GM18951 (cell line): ENCODE data around the gene EDN1.

Experiments
- POLR2A ChIP-seq: IDR thresholded peaks from 4 replicates; pipeline ENCODE4 v1.6.1; 2011; ENCODE audit warnings: mild to moderate bottlenecking; ENCODE audit not compliant: insufficient read length, insufficient read depth; ENCODE audit errors: extremely low read depth
- in situ Hi-C: fragments of 300-500 bp; cut with MboI; formaldehyde crosslinking; loops from one replicate; pipeline ENCODE4 v1.12.0; 2022; ENCODE audit warnings: low sequenced_read_pairs, mixed read lengths, inconsistent platforms; ENCODE audit not compliant: unreplicated experiment

EDN1 gene

DNA sequence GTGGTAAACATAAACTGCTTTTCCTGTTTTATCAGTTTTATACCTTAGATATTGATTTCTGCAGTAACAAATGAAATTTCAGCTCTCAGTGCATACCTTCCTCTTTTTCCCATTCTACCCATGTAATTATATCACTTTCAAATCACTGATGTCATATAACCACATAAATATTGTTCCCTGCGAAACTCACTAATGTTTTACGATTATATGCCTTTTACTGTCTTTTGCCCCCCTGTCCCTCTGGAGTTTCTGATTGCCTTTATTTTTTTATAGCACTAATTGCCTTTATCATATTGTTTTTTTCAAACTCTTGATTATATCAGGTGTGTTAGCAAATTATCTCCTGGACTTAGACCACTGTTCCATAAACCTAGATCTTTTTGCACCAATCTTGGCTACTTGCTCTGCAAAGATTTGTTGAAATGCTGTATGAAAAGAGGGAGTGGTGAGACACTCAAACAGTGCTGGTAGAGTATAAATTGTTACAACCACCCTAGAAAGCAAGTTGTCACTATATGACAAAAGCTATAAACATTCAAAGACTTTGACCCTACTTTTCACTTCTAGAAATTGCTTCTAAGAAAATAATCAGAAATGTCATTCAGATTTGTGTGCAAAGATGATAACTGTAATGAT lies 29.6 kb upstream of the EDN1 start:
- in situ Hi-C loops, result no loop called here
- no peak for TF ChIP-seq POLR2A

- TF ChIP-seq POLR2A, result no peak
- in situ Hi-C loops, result no loop called here
Measured at GRCh38 chr6:12261502-12261901, 28.7 kb upstream of the EDN1 start.

DNA sequence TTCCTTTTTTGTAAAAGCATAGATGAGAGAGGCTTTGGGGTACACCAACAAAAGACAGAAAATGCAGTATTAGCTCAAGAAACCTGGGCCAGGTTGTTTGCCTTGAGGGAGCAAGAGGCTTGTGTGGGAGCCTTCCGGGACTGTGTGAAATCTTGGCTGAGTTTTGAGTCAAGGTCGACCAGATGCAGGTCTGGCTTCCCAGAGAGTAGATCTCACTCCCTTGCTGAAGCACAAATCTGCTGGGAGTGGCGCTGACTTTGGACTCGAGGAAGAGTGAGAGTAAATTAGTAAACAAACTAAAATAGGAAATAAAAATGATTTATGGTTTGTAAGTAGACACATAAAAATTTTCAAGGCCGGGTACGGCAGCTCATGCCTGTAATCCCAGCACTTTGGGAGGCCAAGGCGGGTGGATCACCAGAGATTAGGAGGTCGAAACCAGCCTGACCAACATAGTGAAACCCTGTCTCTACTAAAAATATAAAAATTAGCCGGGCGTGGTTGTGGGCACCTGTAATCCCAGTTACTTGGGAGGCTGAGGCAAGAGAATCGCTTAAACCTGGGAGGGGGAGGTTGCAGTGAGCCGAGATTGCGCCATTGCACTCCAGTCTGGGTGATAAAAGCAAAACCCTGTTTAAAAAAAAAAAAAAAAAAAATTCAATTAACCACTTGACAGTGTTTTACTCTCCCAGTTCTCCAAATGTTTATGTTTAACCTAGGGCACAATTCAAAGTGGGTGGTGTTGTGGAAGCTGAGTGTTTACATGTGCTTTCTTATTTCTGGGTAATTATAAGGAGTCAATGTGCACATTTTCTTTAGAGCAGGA lies 27.7 kb upstream of the EDN1 start:
- no peak for TF ChIP-seq POLR2A
- in situ Hi-C loops, result no loop called here

- TF ChIP-seq POLR2A, result no peak
- in situ Hi-C loops, result no loop called here
Measured at GRCh38 chr6:12263403-12263802, 26.8 kb upstream of the EDN1 start.

- in situ Hi-C loops, result no loop called here
- no peak for TF ChIP-seq POLR2A
Measured at GRCh38 chr6:12264671-12265070, 25.5 kb upstream of the EDN1 start.

GRCh38 chr6:12265296-12265695 lies 24.9 kb upstream of the EDN1 start:
- no peak for TF ChIP-seq POLR2A
- in situ Hi-C loops, result no loop called here

GRCh38 chr6:12265791-12266190 lies 24.4 kb upstream of the EDN1 start:
- in situ Hi-C loops, result no loop called here
- no peak for TF ChIP-seq POLR2A

- TF ChIP-seq POLR2A, result no peak
- in situ Hi-C loops, result no loop called here
Measured at GRCh38 chr6:12266571-12266970, 23.6 kb upstream of the EDN1 start.

DNA sequence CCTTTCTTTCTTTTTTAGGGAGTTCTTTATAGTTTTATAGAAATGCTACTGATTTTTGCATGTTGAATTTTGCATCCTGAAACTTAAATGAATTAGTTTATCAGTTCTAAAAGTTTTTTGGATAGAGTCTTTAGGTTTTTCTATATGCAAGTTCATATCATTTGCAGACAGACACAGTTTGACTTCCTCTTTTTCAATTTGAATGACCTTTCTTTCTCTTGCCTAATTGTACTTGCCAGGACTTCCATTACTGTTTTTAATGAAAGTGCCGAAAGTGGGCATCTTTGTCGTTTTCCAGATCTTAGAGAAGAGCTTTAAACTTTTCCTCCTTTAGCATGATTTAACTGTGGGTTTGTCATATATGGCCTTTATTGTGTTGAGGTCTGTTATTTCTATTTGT lies 21.1 kb upstream of the EDN1 start:
- in situ Hi-C loops, result no loop called here
- no peak for TF ChIP-seq POLR2A

DNA sequence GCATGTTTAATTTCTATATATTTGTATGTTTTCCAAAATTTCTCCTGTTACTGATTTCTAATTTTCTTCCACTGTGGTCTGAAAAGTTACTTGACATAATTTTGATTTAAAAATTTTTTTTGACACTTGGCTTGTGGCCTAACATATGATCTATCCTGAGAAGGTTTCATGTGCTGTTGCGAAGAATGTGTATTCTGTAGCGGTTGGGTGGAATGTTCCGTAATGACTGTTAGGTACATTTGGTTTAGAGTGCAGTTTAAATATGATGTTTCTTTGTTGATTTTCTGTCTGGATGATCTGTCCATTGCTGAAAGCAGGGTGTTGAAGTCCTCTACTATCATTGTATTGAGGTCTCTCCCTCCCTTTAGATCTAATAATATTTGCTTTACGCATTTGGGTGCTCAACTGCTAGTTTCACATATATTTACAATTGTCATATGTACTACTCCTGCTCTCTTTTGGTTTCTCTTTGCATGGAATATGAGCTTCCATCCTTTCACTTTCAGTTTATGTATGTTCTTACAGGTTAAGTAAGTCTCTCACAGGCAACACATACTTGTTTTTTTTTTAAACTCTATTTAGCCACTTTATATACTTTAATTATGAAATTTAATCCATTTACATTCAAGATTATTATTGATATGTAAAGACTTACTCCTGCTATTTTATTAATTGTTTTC lies 19.5 kb upstream of the EDN1 start:
- TF ChIP-seq POLR2A, result no peak
- in situ Hi-C loops, result no loop called here

DNA sequence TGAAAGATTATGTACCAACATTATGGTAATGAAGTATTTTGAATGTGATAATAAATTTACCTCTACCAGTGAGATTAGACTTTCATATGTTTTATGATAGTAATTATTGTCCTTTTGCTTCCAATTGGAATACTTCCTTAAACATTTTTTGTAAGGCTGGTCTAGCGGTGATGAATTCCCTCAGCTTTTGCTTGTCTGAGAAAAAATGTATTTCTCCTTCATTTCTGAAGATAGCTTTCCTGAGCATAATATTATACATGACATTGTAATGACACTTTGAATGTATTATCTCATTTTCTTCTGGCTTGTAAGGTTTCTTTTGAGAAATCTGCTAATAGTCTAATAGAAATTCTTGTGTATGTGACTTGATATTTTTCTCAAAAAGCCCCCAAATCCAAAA lies 18.6 kb upstream of the EDN1 start:
- no peak for TF ChIP-seq POLR2A
- in situ Hi-C loops, result no loop called here

GRCh38 chr6:12271997-12272396 lies 18.2 kb upstream of the EDN1 start:
- TF ChIP-seq POLR2A, result no peak
- in situ Hi-C loops, result no loop called here

DNA sequence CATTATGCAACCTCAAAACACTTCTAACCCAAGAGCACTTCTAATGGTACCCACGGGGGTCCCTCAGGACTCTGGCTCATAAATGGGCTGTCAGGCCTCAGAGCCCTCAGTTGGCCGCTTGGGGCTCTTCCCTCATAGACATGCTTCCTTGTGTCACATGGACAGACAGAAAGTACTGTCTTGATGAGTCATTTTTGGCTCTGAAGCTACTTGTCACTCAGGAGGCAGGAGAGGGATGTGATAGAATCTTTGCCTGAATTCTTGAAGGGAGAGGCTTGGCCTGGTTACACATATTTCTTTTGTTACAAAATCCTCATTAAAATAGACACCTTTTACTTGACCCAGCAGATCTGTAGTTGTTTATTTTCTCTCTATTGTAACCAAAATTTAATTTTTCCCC lies 15.1 kb upstream of the EDN1 start:
- in situ Hi-C loops, result no loop called here
- no peak for TF ChIP-seq POLR2A

- no peak for TF ChIP-seq POLR2A
- in situ Hi-C loops, result no loop called here
Measured at GRCh38 chr6:12276930-12277315, 13.2 kb upstream of the EDN1 start.
